GM19025 (cell line): ENCODE results near the gene SIRT3.
A peak's percentile ranks its signal among the peaks of the same experiment; 100 is the strongest.
"Not testable (repeated sequence)": the region's sequence is repeated elsewhere in the genome, so short reads cannot be mapped to it uniquely, and the experiment has no call there.

Source experiments
- ATAC-seq: cut with Tn5 transposase; IDR thresholded peaks from one replicate; pipeline ENCODE4 v1.9.1; 2021; ENCODE audit warnings: mild to moderate bottlenecking, low read depth, moderate library complexity; ENCODE audit not compliant: unreplicated experiment

Gene SIRT3

GRCh38 chr11:249062-249461 lies 12.9 kb upstream of the SIRT3 start:
- ATAC-seq = no peak

GRCh38 chr11:244376-244775 lies 8.2 kb upstream of the SIRT3 start:
- ATAC-seq = no peak

- no peak for ATAC-seq
Measured at GRCh38 chr11:241634-242033, 5.5 kb upstream of the SIRT3 start.

GRCh38 chr11:240315-240714 lies 4.2 kb upstream of the SIRT3 start:
- no peak for ATAC-seq

- not testable (repeated sequence) for ATAC-seq
Measured at GRCh38 chr11:238346-238745, 2.2 kb upstream of the SIRT3 start.

GRCh38 chr11:236774-237767 lies 929 bp upstream of the SIRT3 start, which contains the start of gene PSMD13:
TSS of gene PSMD13 (plus strand) at chr11:236976. CDS start at chr11:237050, 74 bp downstream.
- peak; percentile 84 for ATAC-seq

- ATAC-seq = peak; percentile 3
Measured at GRCh38 chr11:235609-235996, 539 bp downstream of the SIRT3 start.

GRCh38 chr11:235180-235579 lies 962 bp downstream of the SIRT3 start:
- no peak for ATAC-seq

- no peak for ATAC-seq
Measured at GRCh38 chr11:232783-233565, 3.2 kb downstream of the SIRT3 start.

GRCh38 chr11:230431-230830 lies 5.7 kb downstream of the SIRT3 start:
- ATAC-seq = no peak

- ATAC-seq = no peak
Measured at GRCh38 chr11:227824-228379, 8.2 kb downstream of the SIRT3 start.

- no peak for ATAC-seq
Measured at GRCh38 chr11:225734-226453, 10.2 kb downstream of the SIRT3 start.

GRCh38 chr11:224424-224823 lies 11.7 kb downstream of the SIRT3 start:
- ATAC-seq = no peak

- ATAC-seq = no peak
Measured at GRCh38 chr11:223884-224283, 12.3 kb downstream of the SIRT3 start.

GRCh38 chr11:223026-223789 lies 12.9 kb downstream of the SIRT3 start:
- no peak for ATAC-seq

- no peak for ATAC-seq
Measured at GRCh38 chr11:221998-222789, 13.9 kb downstream of the SIRT3 start.

- ATAC-seq = no peak
Measured at GRCh38 chr11:221539-221938, 14.6 kb downstream of the SIRT3 start.

- not testable (repeated sequence) for ATAC-seq
Measured at GRCh38 chr11:220641-221215, 15.4 kb downstream of the SIRT3 start.
